ENCODE results near the gene CNIH3.

CNIH3 gene

GRCh38 chr1:224662870-224663269, 46.8 kb downstream of the CNIH3 start:
- no peak overlapping the region for H3K27ac ChIP-seq
- TF ChIP-seq ZFX (IDR thresholded peaks at IDR 0.05): no peak
- TF ChIP-seq, protein P1, sequence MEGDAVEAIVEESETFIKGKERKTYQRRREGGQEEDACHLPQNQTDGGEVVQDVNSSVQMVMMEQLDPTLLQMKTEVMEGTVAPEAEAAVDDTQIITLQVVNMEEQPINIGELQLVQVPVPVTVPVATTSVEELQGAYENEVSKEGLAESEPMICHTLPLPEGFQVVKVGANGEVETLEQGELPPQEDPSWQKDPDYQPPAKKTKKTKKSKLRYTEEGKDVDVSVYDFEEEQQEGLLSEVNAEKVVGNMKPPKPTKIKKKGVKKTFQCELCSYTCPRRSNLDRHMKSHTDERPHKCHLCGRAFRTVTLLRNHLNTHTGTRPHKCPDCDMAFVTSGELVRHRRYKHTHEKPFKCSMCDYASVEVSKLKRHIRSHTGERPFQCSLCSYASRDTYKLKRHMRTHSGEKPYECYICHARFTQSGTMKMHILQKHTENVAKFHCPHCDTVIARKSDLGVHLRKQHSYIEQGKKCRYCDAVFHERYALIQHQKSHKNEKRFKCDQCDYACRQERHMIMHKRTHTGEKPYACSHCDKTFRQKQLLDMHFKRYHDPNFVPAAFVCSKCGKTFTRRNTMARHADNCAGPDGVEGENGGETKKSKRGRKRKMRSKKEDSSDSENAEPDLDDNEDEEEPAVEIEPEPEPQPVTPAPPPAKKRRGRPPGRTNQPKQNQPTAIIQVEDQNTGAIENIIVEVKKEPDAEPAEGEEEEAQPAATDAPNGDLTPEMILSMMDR (conservative IDR thresholded peaks at IDR 0.05): no peak

DNA sequence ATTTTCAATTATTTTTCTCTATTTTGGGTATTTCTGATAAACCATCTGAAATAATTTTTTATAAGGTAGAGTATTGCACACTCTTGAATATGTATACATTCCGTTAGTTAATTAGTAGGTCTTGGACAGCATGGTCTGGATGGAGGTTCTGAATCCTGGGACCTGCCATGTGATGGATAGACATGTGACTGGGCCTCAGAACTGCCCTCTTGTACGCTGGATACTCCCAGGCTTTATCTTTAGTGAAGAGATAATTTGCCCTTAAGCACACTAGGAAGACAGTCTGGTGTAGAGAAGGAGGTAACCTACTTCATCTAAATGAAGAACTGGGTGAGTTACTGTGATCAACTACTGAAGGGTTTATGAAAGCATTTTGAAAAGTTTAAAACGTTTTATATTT, 48.9 kb downstream of the CNIH3 start:
- TF ChIP-seq, protein P1 (conservative IDR thresholded peaks at IDR 0.05): no peak
- TF ChIP-seq ZFX (IDR thresholded peaks at IDR 0.05): no peak
- no peak overlapping the region for H3K27ac ChIP-seq

DNA sequence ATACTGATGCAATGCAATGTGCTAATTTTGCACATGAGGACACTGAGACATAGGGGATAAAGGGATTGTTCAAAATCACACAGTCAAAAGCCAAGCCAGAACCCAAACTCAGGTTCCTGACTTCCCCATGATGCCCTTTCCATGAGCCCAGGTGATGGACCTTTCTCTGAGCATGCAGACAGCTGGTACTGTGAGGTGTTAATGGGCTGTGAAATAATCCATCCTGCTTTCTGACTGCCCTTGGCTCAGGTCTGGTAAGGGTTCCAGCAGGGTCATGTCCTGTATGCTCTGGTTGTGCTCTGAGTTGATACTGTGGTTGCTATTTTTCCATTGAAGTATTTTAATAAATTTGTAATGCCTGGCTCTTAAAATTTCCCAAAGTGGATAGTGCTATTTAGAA, 50.0 kb downstream of the CNIH3 start:
- H3K27ac ChIP-seq: no peak overlapping the region
- TF ChIP-seq ZFX (IDR thresholded peaks at IDR 0.05): no peak
- TF ChIP-seq, protein P1 (conservative IDR thresholded peaks at IDR 0.05): no peak

DNA sequence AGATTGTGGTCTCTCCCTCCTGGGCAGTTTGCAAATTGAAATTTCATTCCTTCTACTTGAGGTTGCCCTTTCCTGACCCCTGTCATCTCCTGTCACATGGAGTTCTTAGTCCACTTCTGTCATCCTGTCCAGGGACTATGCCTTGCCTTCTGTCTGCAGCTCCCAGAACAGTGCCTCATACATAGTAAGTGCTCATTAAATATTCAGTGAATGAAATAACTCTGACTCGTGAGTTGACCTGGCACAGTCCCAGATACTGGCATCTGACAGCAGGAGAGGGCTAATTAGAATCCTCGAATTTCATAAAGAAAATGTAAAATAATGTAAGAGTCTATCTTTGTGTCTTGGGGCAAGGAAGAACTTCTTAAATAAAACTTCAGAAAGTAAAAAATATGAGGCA, 50.8 kb downstream of the CNIH3 start:
- H3K27ac ChIP-seq: no peak overlapping the region
- TF ChIP-seq ZFX (IDR thresholded peaks at IDR 0.05): no peak
- TF ChIP-seq, protein P1 (conservative IDR thresholded peaks at IDR 0.05): no peak

- H3K27ac ChIP-seq: no peak overlapping the region
- TF ChIP-seq, protein P1 (conservative IDR thresholded peaks at IDR 0.05): no peak
- TF ChIP-seq ZFX (IDR thresholded peaks at IDR 0.05): no peak
Measured at GRCh38 chr1:224668984-224669383, 52.9 kb downstream of the CNIH3 start.

- TF ChIP-seq, protein P1 (conservative IDR thresholded peaks at IDR 0.05): no peak
- no peak for TF ChIP-seq ZFX (IDR thresholded peaks at IDR 0.05)
- H3K27ac ChIP-seq: no peak overlapping the region
Measured at GRCh38 chr1:224669403-224669802, 53.3 kb downstream of the CNIH3 start.

DNA sequence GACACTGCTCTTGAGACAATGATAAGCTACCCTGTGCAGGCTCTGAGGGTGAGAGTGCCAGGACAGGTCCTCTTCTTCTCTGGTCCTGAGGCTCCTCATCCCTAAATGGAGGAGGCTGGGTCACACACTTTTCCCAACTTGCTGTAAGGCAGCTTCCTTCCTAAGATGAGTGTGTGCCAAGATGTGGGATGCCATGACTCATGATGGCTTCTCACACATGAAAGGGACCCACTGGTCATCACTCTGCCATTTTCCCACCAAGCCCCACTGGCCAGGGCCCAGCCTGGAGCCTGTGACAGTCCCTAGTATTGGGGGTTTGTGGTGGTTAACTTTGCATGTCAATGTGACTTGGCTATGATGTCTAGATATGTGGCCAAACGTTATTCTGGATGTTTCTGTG, 54.4 kb downstream of the CNIH3 start:
- H3K27ac ChIP-seq: no peak overlapping the region
- TF ChIP-seq, protein P1 (conservative IDR thresholded peaks at IDR 0.05): no peak
- TF ChIP-seq ZFX (IDR thresholded peaks at IDR 0.05): no peak

Data from C4-2B (cell line).